Measurements from ENCODE around the gene RPF1. TPM values are rescaled to one million over a fixed set of nuclear protein-coding genes. Genes with fewer than 3 reads are reported as not detected.

The RPF1 gene
- total and polyA plus RNA-seq, 2 of the 8 experiments (the other 6 are each of a cell fraction or from before 2014, with no cell fraction given) = 18.7 to 41.8 TPM

- H3K36me3 ChIP-seq (ENCODE audit: control insufficient read depth in 2 of 4, insufficient read depth in 4 of 4, low read length in 3 of 4) = peaks cover 0 to 24% (median 12%) of the 10 kb centered on the region in 4 experiments; a peak in 4 of 8 replicates
- H3K9ac ChIP-seq (replicated peaks in 1 of 4; ENCODE audit: extremely low read depth in 1 of 4, low read depth in 3 of 4, low read length in 3 of 4) = no peak overlapping the region
- H3K14ac ChIP-seq (ENCODE audit: insufficient read length) = no peak overlapping the region
- no peak overlapping the region for H2BK20ac ChIP-seq (ENCODE audit: low read length)
- H2BK5ac ChIP-seq (ENCODE audit: low read depth, low read length) = no peak overlapping the region
- no peak overlapping the region for H2AFZ ChIP-seq (ENCODE audit: low read length)
- DNase-seq (ENCODE audit: low read depth in 1 of 2, low spot score in 2 of 2) (no peak), FAIRE-seq (no peak)
- no peak overlapping the region for H3K23ac ChIP-seq (ENCODE audit: insufficient read length)
- H4K8ac ChIP-seq (ENCODE audit: extremely low read depth, insufficient read depth, low read length) = no peak overlapping the region
- peaks cover 3 to 38% of the 10 kb centered on the region in 2 experiments; a peak in 3 of 4 replicates for H3K79me2 ChIP-seq (ENCODE audit: control insufficient read depth in 1 of 2, insufficient read depth in 2 of 2, low read length in 2 of 2)
- H3K23me2 ChIP-seq (ENCODE audit: low read depth, low read length) = peaks cover 3% of the 10 kb centered on the region; the same call in 1 of the 2 replicates
- no peak overlapping the region for H3K18ac ChIP-seq (ENCODE audit: extremely low read depth, low read length)
- peaks cover 0 to 21% (median 18%) of the 10 kb centered on the region in 4 experiments; a peak in 6 of 7 replicates for H3K27me3 ChIP-seq (replicated peaks in 1 of 4; ENCODE audit: control insufficient read depth in 3 of 4, extremely low read depth in 1 of 4, insufficient read depth in 3 of 4, low read length in 3 of 4)
- H2BK15ac ChIP-seq (ENCODE audit: low read length) = no peak overlapping the region
- no peak overlapping the region for H3K27ac ChIP-seq (ENCODE audit: low read depth, low read length)
- CTCF ChIA-PET (ENCODE audit: partially characterized antibody) = interaction anchor here (0.6 to 2.3 kb wide), 3 partner anchors 124 to 301 kb away, joined by 3 to 6 read pairs (median 3); no protein-coding TSS in a partner anchor
- no peak overlapping the region; a peak in 1 of 4 replicates for H3K4me2 ChIP-seq (ENCODE audit: insufficient read depth in 1 of 2, low read depth in 2 of 2, low read length in 2 of 2)
- H3K56ac ChIP-seq (replicated peaks; ENCODE audit: insufficient read length, low read depth, low read length) = no peak overlapping the region
- no peaks in the 10 kb centered on the region; the same call in 1 of the 2 replicates for H3K79me1 ChIP-seq (ENCODE audit: low read depth, low read length)
- no peaks in the 10 kb centered on the region for H3K4me1 ChIP-seq (replicated peaks in 1 of 4; ENCODE audit: control insufficient read depth in 3 of 4, insufficient read depth in 4 of 4, low read length in 3 of 4)
- POLR2A ChIA-PET (ENCODE audit: partially characterized antibody) = no interaction called here
- no peaks in the 10 kb centered on the region for H4K20me1 ChIP-seq (replicated peaks in 1 of 2; ENCODE audit: control insufficient read depth in 1 of 2, insufficient read depth in 2 of 2, low read length in 2 of 2)
- no peak overlapping the region for H4K5ac ChIP-seq (ENCODE audit: insufficient read length, low read depth, low read length)
- H2BK12ac ChIP-seq (ENCODE audit: low read depth, low read length) = no peak overlapping the region
- peaks cover 6 to 8% of the 10 kb centered on the region in 2 experiments; a peak in 3 of 4 replicates for H3K9me3 ChIP-seq (ENCODE audit: insufficient read depth in 2 of 2, low read depth in 1 of 2, low read length in 1 of 2)
- no peak overlapping the region for H3K4me3 ChIP-seq (ENCODE audit: extremely low read depth in 1 of 4, insufficient read depth in 2 of 4, low read depth in 3 of 4, low read length in 4 of 4)
- H3K4ac ChIP-seq (replicated peaks; ENCODE audit: insufficient read length, low read depth, low read length) = no peak overlapping the region
- 94 to 100% methylated on average over 1 to 2 of the region's 2 CpGs for WGBS, 2 experiments (ENCODE audit: extremely low coverage in 1 of 2, insufficient coverage in 1 of 2, insufficient read length in 1 of 2, insufficient replicate concordance in 2 of 2, low coverage in 1 of 2, low lambda C conversion rate in 2 of 2, missing lambda C conversion rate in 1 of 2)
- H2AK5ac ChIP-seq (ENCODE audit: low read depth, low read length) = no peak overlapping the region
- no peak overlapping the region for H4K91ac ChIP-seq (replicated peaks; ENCODE audit: insufficient read length, low read length)
- no peak overlapping the region for H2BK120ac ChIP-seq (replicated peaks; ENCODE audit: low read depth, low read length)
- TF ChIP-seq CTBP2 (IDR thresholded peaks at IDR 0.05; ENCODE audit: borderline replicate concordance, insufficient read depth, insufficient read length, low read length) = no peak
- TF ChIP-seq CHD2 (IDR thresholded peaks at IDR 0.05; ENCODE audit: low read length) = no peak
- TF ChIP-seq ATF3 (IDR thresholded peaks at IDR 0.05; ENCODE audit: insufficient read depth, low read depth, low read length) = no peak
- TF ChIP-seq EGR1 (IDR thresholded peaks at IDR 0.05; ENCODE audit: borderline replicate concordance, low read depth, low read length) = no peak
- no peak for TF ChIP-seq TBP (IDR thresholded peaks at IDR 0.05; ENCODE audit: low read depth, low read length)
- no peak for TF ChIP-seq RBBP5 (IDR thresholded peaks at IDR 0.05; ENCODE audit: borderline replicate concordance, low read depth, low read length)
- TF ChIP-seq TEAD4 (IDR thresholded peaks at IDR 0.05; ENCODE audit: low read depth, low read length) = no peak
- TF ChIP-seq MAX (IDR thresholded peaks at IDR 0.05) = no peak
- no peak for TF ChIP-seq RFX5 (IDR thresholded peaks at IDR 0.05; ENCODE audit: borderline replicate concordance, low read depth, low read length)
- TF ChIP-seq, protein P1, sequence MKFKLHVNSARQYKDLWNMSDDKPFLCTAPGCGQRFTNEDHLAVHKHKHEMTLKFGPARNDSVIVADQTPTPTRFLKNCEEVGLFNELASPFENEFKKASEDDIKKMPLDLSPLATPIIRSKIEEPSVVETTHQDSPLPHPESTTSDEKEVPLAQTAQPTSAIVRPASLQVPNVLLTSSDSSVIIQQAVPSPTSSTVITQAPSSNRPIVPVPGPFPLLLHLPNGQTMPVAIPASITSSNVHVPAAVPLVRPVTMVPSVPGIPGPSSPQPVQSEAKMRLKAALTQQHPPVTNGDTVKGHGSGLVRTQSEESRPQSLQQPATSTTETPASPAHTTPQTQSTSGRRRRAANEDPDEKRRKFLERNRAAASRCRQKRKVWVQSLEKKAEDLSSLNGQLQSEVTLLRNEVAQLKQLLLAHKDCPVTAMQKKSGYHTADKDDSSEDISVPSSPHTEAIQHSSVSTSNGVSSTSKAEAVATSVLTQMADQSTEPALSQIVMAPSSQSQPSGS (IDR thresholded peaks at IDR 0.05; ENCODE audit: low read length) = no peak
- no peak for TF ChIP-seq NRF1 (IDR thresholded peaks at IDR 0.05; ENCODE audit: low read depth, low read length)
- no peak for TF ChIP-seq TAF1 (IDR thresholded peaks at IDR 0.05; ENCODE audit: low read depth, low read length)
These were observed 2.3 kb downstream of the RPF1 start for GRCh38 chr1:84481317-84481716.
